ENCODE results near the gene UNC119. TPM values are rescaled to one million over a fixed set of nuclear protein-coding genes. Genes with fewer than 3 reads are reported as not detected.

UNC119 gene
- total RNA-seq, 1 donor: 23.2 TPM

- Histone ChIP-seq H3K79me2 (ENCODE audit: insufficient read depth, low read length) (peaks cover 27% of the 10 kb centered on the region), H3K4me2 (ENCODE audit: insufficient read depth, low read length) (no peak overlapping the region), H3K27me3 (ENCODE audit: insufficient read depth, low read length) (no peaks in the 10 kb centered on the region), H3K4me1 (ENCODE audit: insufficient read depth, low read length) (peaks cover 31% of the 10 kb centered on the region), H4K20me1 (ENCODE audit: insufficient read depth, low read length) (peaks cover 5% of the 10 kb centered on the region), H3K27ac (ENCODE audit: low read depth, low read length) (no peak overlapping the region), H2AFZ (ENCODE audit: low read length) (no peak overlapping the region), H3K9me3 (ENCODE audit: low read depth, low read length) (no peaks in the 10 kb centered on the region), H3K36me3 (ENCODE audit: insufficient read depth, low read length) (peaks cover 11% of the 10 kb centered on the region), H3K4me3 (ENCODE audit: insufficient read depth, low read length) (no peak overlapping the region)
- TF ChIP-seq CTCF (IDR thresholded peaks at IDR 0.05; ENCODE audit: extremely low read depth, low read depth, low read length): no peak
- DNase-seq (ENCODE audit: insufficient read length, low spot score, missing footprints): no peak
Observed at GRCh38 chr17:28573040-28573380, 20.6 kb upstream of the UNC119 start.

GRCh38 chr17:28572259-28573039, 20.0 kb upstream of the UNC119 start:
- Histone ChIP-seq H3K4me2 (ENCODE audit: insufficient read depth, low read length) (peak overlapping the region; percentile 98), H3K4me3 (ENCODE audit: insufficient read depth, low read length) (peak overlapping the region; percentile 98), H2AFZ (ENCODE audit: low read length) (peak overlapping the region; percentile 94)

GRCh38 chr17:28571361-28572122, 19.1 kb upstream of the UNC119 start, which contains the start of gene PIGS:
TSS of gene PIGS (minus strand) at chr17:28571524. CDS start at chr17:28571496, 28 bp downstream.
- Histone ChIP-seq H3K36me3 (ENCODE audit: insufficient read depth, low read length) (peaks cover 4% of the 10 kb centered on the region), H3K27me3 (ENCODE audit: insufficient read depth, low read length) (no peaks in the 10 kb centered on the region), H2AFZ (ENCODE audit: low read length) (peak within 1 kb of the TSS; percentile 95), H3K4me1 (ENCODE audit: insufficient read depth, low read length) (peaks cover 27% of the 10 kb centered on the region), H4K20me1 (ENCODE audit: insufficient read depth, low read length) (peaks cover 5% of the 10 kb centered on the region), H3K4me2 (ENCODE audit: insufficient read depth, low read length) (peak within 1 kb of the TSS; percentile 98), H3K4me3 (ENCODE audit: insufficient read depth, low read length) (peak within 1 kb of the TSS; percentile 98), H3K79me2 (ENCODE audit: insufficient read depth, low read length) (peaks cover 39% of the 10 kb centered on the region), H3K9me3 (ENCODE audit: low read depth, low read length) (no peaks in the 10 kb centered on the region), H3K27ac (ENCODE audit: low read depth, low read length) (peak within 1 kb of the TSS; percentile 61)
- DNase-seq (ENCODE audit: insufficient read length, low spot score, missing footprints): peak; percentile 99
- no peak for TF ChIP-seq CTCF (IDR thresholded peaks at IDR 0.05; ENCODE audit: extremely low read depth, low read depth, low read length)

More at GRCh38 chr17:28572259-28573039, 20.0 kb upstream of the UNC119 start:
- Histone ChIP-seq H3K27me3 (ENCODE audit: insufficient read depth, low read length) (no peaks in the 10 kb centered on the region), H3K27ac (ENCODE audit: low read depth, low read length) (peak overlapping the region; percentile 61), H3K9me3 (ENCODE audit: low read depth, low read length) (no peaks in the 10 kb centered on the region), H3K4me1 (ENCODE audit: insufficient read depth, low read length) (peaks cover 31% of the 10 kb centered on the region), H4K20me1 (ENCODE audit: insufficient read depth, low read length) (peaks cover 5% of the 10 kb centered on the region), H3K79me2 (ENCODE audit: insufficient read depth, low read length) (peaks cover 32% of the 10 kb centered on the region), H3K36me3 (ENCODE audit: insufficient read depth, low read length) (peaks cover 7% of the 10 kb centered on the region)
- no peak for DNase-seq (ENCODE audit: insufficient read length, low spot score, missing footprints)
- no peak for TF ChIP-seq CTCF (IDR thresholded peaks at IDR 0.05; ENCODE audit: extremely low read depth, low read depth, low read length)
